DND-41 (cell line): ENCODE results near the gene TAGAP.

Experiments
- ATAC-seq: fragments of 200-7000 bp; cut with Tn5 transposase; 3 replicates; pipeline ENCODE4 v1.9.1; 2021; ENCODE audit warnings: low read depth; ENCODE audit not compliant: insufficient read depth
- DNase-seq: peaks from one replicate; pipeline ENCODE4 v3.0.0-alpha.2; 2020
- H2AFZ ChIP-seq: 2 replicates; pipeline ENCODE4 v1.6.0; 2012; ENCODE audit warnings: low read depth, low read length
- H3K27ac ChIP-seq: 2 replicates; pipeline ENCODE4 v1.5.1; 2012; ENCODE audit warnings: low read length, inconsistent platforms
- H3K27me3 ChIP-seq: fragments of 200-600 bp; sonication (generic); 2 replicates; pipeline ENCODE4 v1.6.0; 2012; ENCODE audit warnings: low read length, mild to moderate bottlenecking, inconsistent platforms; ENCODE audit not compliant: insufficient read depth, poor library complexity
- H3K36me3 ChIP-seq: 2 replicates; pipeline ENCODE4 v1.5.1; 2012; ENCODE audit warnings: low read length, inconsistent platforms; ENCODE audit not compliant: insufficient read depth
- H3K4me1 ChIP-seq: 2 replicates; pipeline ENCODE4 v1.5.1; 2012; ENCODE audit warnings: mild to moderate bottlenecking, low read length; ENCODE audit not compliant: insufficient read depth
- H3K4me2 ChIP-seq: 2 replicates; pipeline ENCODE4 v1.6.0; 2012; ENCODE audit warnings: mild to moderate bottlenecking, moderate library complexity, low read length, inconsistent platforms; ENCODE audit not compliant: insufficient read depth
- H3K4me3 ChIP-seq, 2 experiments: fragments of 200-600 bp in 1 of 2; shearing (Covaris generic) in 1 of 2; 2 replicates each; pipeline ENCODE4 v1.5.1; 2012 to 2016; ENCODE audit warnings: inconsistent platforms in 2 of 2, low read length in 2 of 2, mild to moderate bottlenecking in 2 of 2, low read depth in 1 of 2, moderate library complexity in 1 of 2
- H3K79me2 ChIP-seq: 2 replicates; pipeline ENCODE4 v1.6.0; 2012; ENCODE audit warnings: low read length, inconsistent platforms; ENCODE audit not compliant: insufficient read depth
- H3K9ac ChIP-seq: 2 replicates; pipeline ENCODE4 v1.6.0; 2012; ENCODE audit warnings: low read depth, mild to moderate bottlenecking, inconsistent platforms, low read length, moderate library complexity
- H3K9me3 ChIP-seq: 2 replicates; pipeline ENCODE4 v1.5.1; 2012; ENCODE audit warnings: low read length, moderate library complexity, mild to moderate bottlenecking, inconsistent platforms; ENCODE audit not compliant: insufficient read depth, severe bottlenecking
- H4K20me1 ChIP-seq: 2 replicates; pipeline ENCODE4 v1.6.0; 2012; ENCODE audit warnings: low read length; ENCODE audit not compliant: insufficient read depth
- CTCF ChIP-seq: IDR thresholded peaks from 2 replicates; pipeline ENCODE4 v1.5.1; 2012; ENCODE audit warnings: borderline replicate concordance, low read length, moderate library complexity, mild to moderate bottlenecking; ENCODE audit not compliant: poor library complexity, severe bottlenecking; ENCODE audit errors: extremely low read depth
- EZH2 ChIP-seq: IDR thresholded peaks from 3 replicates; pipeline ENCODE4 v1.6.1; 2012; ENCODE audit warnings: borderline replicate concordance, low read depth, mild to moderate bottlenecking, moderate library complexity, low read length, inconsistent platforms; ENCODE audit not compliant: severe bottlenecking

Gene TAGAP

GRCh38 chr6:159059141-159059540 lies 14.3 kb upstream of the TAGAP start:
- ATAC-seq (no peak), DNase-seq (no peak)
- Histone ChIP-seq H3K4me2 (no peak overlapping the region), H3K9me3 (no peaks in the 10 kb centered on the region), H3K27me3 (no peaks in the 10 kb centered on the region), H3K79me2 (no peaks in the 10 kb centered on the region), H3K36me3 (no peaks in the 10 kb centered on the region), H3K9ac (no peak overlapping the region), H4K20me1 (no peaks in the 10 kb centered on the region), H3K4me1 (peaks cover 28% of the 10 kb centered on the region), H3K27ac (no peak overlapping the region), H2AFZ (no peak overlapping the region), H3K4me3 (no peak overlapping the region)
- TF ChIP-seq CTCF = no peak
- no peak for TF ChIP-seq EZH2

GRCh38 chr6:159056899-159057298 lies 12.1 kb upstream of the TAGAP start:
- Histone ChIP-seq H3K4me3 (no peak overlapping the region), H3K9ac (no peak overlapping the region), H3K4me1 (peaks cover 5% of the 10 kb centered on the region), H2AFZ (0 out of 2 replicates have a peak overlapping the region, but pooled peaks have one; percentile 35), H3K79me2 (no peaks in the 10 kb centered on the region), H3K36me3 (no peaks in the 10 kb centered on the region), H4K20me1 (no peaks in the 10 kb centered on the region), H3K27ac (no peak overlapping the region), H3K9me3 (no peaks in the 10 kb centered on the region), H3K27me3 (no peaks in the 10 kb centered on the region), H3K4me2 (no peak overlapping the region)
- no peak for TF ChIP-seq CTCF
- no peak for TF ChIP-seq EZH2
- no peak for ATAC-seq
- DNase-seq = no peak

GRCh38 chr6:159056432-159056831 lies 11.6 kb upstream of the TAGAP start:
- H3K4me3 ChIP-seq = no peak overlapping the region
- H3K27ac ChIP-seq = no peak overlapping the region
- H3K36me3 ChIP-seq = no peaks in the 10 kb centered on the region
- H3K4me1 ChIP-seq = peaks cover under 1% of the 10 kb centered on the region; the same call in 1 of the 2 replicates
- no peaks in the 10 kb centered on the region for H3K27me3 ChIP-seq
- H3K79me2 ChIP-seq = no peaks in the 10 kb centered on the region
- TF ChIP-seq CTCF (no peak), EZH2 (no peak)
- H3K9me3 ChIP-seq = no peaks in the 10 kb centered on the region
- no peak overlapping the region for H3K9ac ChIP-seq
- H2AFZ ChIP-seq = peak overlapping the region; percentile 35; the same call in 1 of the 2 replicates
- no peak overlapping the region for H3K4me2 ChIP-seq
- ATAC-seq (no peak), DNase-seq (no peak)
- H4K20me1 ChIP-seq = no peaks in the 10 kb centered on the region

- ATAC-seq = no peak
Observed at GRCh38 chr6:159056003-159056402, 11.2 kb upstream of the TAGAP start.

More at GRCh38 chr6:159056003-159056402, 11.2 kb upstream of the TAGAP start:
- no peak for DNase-seq
- H3K4me3 ChIP-seq = no peak overlapping the region
- no peaks in the 10 kb centered on the region for H3K4me1 ChIP-seq
- H4K20me1 ChIP-seq = no peaks in the 10 kb centered on the region
- no peaks in the 10 kb centered on the region for H3K79me2 ChIP-seq
- H3K27me3 ChIP-seq = no peaks in the 10 kb centered on the region
- H3K4me2 ChIP-seq = no peak overlapping the region
- TF ChIP-seq EZH2 (no peak), CTCF (no peak)
- H3K9me3 ChIP-seq = no peaks in the 10 kb centered on the region
- no peak overlapping the region for H2AFZ ChIP-seq
- H3K36me3 ChIP-seq = no peaks in the 10 kb centered on the region
- H3K9ac ChIP-seq = no peak overlapping the region
- H3K27ac ChIP-seq = no peak overlapping the region
